Rectal smooth muscle tissue (tissue), 1 donor: Measurements from ENCODE around the gene GPS2.

Experiments used
- H3K27ac ChIP-seq: one replicate; pipeline ENCODE4 v1.7.0; 2013; ENCODE audit warnings: low read depth, low read length, inconsistent platforms
- H3K27me3 ChIP-seq: one replicate; pipeline ENCODE4 v1.7.0; 2013; ENCODE audit warnings: low read length; ENCODE audit not compliant: control insufficient read depth, insufficient read depth
- H3K36me3 ChIP-seq: one replicate; pipeline ENCODE4 v1.7.0; 2013; ENCODE audit warnings: low read length; ENCODE audit not compliant: control insufficient read depth, insufficient read depth
- H3K4me1 ChIP-seq: one replicate; pipeline ENCODE4 v1.7.0; 2013; ENCODE audit warnings: low read length; ENCODE audit not compliant: control insufficient read depth, insufficient read depth
- H3K4me3 ChIP-seq: one replicate; pipeline ENCODE4 v1.7.0; 2013; ENCODE audit warnings: low read length
- H3K9ac ChIP-seq: one replicate; pipeline ENCODE4 v1.7.0; 2013; ENCODE audit warnings: low read length

GPS2 gene

GRCh38 chr17:7314719-7315569 lies at the start of gene GPS2:
Gene GPS2 (minus strand): TSS chr17:7315360. CDS start chr17:7315052, 308 bp downstream.
- peak within 1 kb of the TSS; percentile 92 for H3K9ac ChIP-seq
- peaks cover 13% of the 10 kb centered on the region for H3K4me1 ChIP-seq
- H3K27me3 ChIP-seq, result no peaks in the 10 kb centered on the region
- H3K36me3 ChIP-seq, result peaks cover 42% of the 10 kb centered on the region
- peak within 1 kb of the TSS; percentile 92 for H3K4me3 ChIP-seq
- peak within 1 kb of the TSS; percentile 92 for H3K27ac ChIP-seq

GRCh38 chr17:7363311-7363710 lies 48.2 kb upstream of the GPS2 start:
- Histone ChIP-seq H3K36me3 (no peaks in the 10 kb centered on the region), H3K9ac (no peak overlapping the region), H3K27ac (no peak overlapping the region), H3K27me3 (no peaks in the 10 kb centered on the region), H3K4me1 (no peaks in the 10 kb centered on the region), H3K4me3 (no peak overlapping the region)

GRCh38 chr17:7361906-7362305 lies 46.7 kb upstream of the GPS2 start:
- H3K4me1 ChIP-seq, result no peaks in the 10 kb centered on the region
- H3K27ac ChIP-seq, result no peak overlapping the region
- H3K4me3 ChIP-seq, result no peak overlapping the region
- H3K36me3 ChIP-seq, result no peaks in the 10 kb centered on the region
- H3K9ac ChIP-seq, result no peak overlapping the region
- no peaks in the 10 kb centered on the region for H3K27me3 ChIP-seq

- H3K4me1 ChIP-seq, result peaks cover 4% of the 10 kb centered on the region
- peak overlapping the region; percentile 57 for H3K27ac ChIP-seq
- H3K4me3 ChIP-seq, result no peak overlapping the region
- H3K36me3 ChIP-seq, result no peaks in the 10 kb centered on the region
- no peaks in the 10 kb centered on the region for H3K27me3 ChIP-seq
- H3K9ac ChIP-seq, result no peak overlapping the region
Measured at GRCh38 chr17:7357381-7357780, 42.2 kb upstream of the GPS2 start.

- no peak overlapping the region for H3K4me3 ChIP-seq
- no peaks in the 10 kb centered on the region for H3K36me3 ChIP-seq
- no peak overlapping the region for H3K9ac ChIP-seq
- H3K4me1 ChIP-seq, result peaks cover 4% of the 10 kb centered on the region
- no peaks in the 10 kb centered on the region for H3K27me3 ChIP-seq
- H3K27ac ChIP-seq, result peak overlapping the region; percentile 57
Measured at GRCh38 chr17:7356756-7357155, 41.6 kb upstream of the GPS2 start.

GRCh38 chr17:7356072-7356549 lies 41.0 kb upstream of the GPS2 start:
- H3K27me3 ChIP-seq, result no peaks in the 10 kb centered on the region
- H3K4me1 ChIP-seq, result peaks cover 4% of the 10 kb centered on the region
- peak overlapping the region; percentile 36 for H3K4me3 ChIP-seq
- H3K36me3 ChIP-seq, result no peaks in the 10 kb centered on the region
- H3K9ac ChIP-seq, result no peak overlapping the region
- peak overlapping the region; percentile 15 for H3K27ac ChIP-seq

- Histone ChIP-seq H3K27ac (peak overlapping the region; percentile 15), H3K4me3 (no peak overlapping the region), H3K9ac (no peak overlapping the region), H3K36me3 (no peaks in the 10 kb centered on the region), H3K27me3 (no peaks in the 10 kb centered on the region), H3K4me1 (peaks cover 4% of the 10 kb centered on the region)
Measured at GRCh38 chr17:7355573-7355972, 40.4 kb upstream of the GPS2 start.

GRCh38 chr17:7355053-7355452 lies 39.9 kb upstream of the GPS2 start, which contains the start of gene TMEM95:
Gene TMEM95 (plus strand): TSS chr17:7355156. CDS start chr17:7355205, 49 bp downstream.
- Histone ChIP-seq H3K4me1 (peaks cover 4% of the 10 kb centered on the region), H3K4me3 (peak within 1 kb of the TSS; percentile 36), H3K27me3 (no peaks in the 10 kb centered on the region), H3K9ac (no peak within 1 kb of the TSS), H3K27ac (peak within 1 kb of the TSS; percentile 19), H3K36me3 (no peaks in the 10 kb centered on the region)

GRCh38 chr17:7354262-7354843 lies 39.2 kb upstream of the GPS2 start:
- Histone ChIP-seq H3K4me1 (peaks cover 4% of the 10 kb centered on the region), H3K27me3 (no peaks in the 10 kb centered on the region), H3K36me3 (no peaks in the 10 kb centered on the region), H3K4me3 (no peak overlapping the region), H3K9ac (no peak overlapping the region), H3K27ac (no peak overlapping the region)

GRCh38 chr17:7352910-7353635 lies 37.9 kb upstream of the GPS2 start:
- peaks cover 4% of the 10 kb centered on the region for H3K4me1 ChIP-seq
- H3K27me3 ChIP-seq, result no peaks in the 10 kb centered on the region
- no peak overlapping the region for H3K9ac ChIP-seq
- peak overlapping the region; percentile 98 for H3K27ac ChIP-seq
- H3K4me3 ChIP-seq, result peak overlapping the region; percentile 90
- H3K36me3 ChIP-seq, result no peaks in the 10 kb centered on the region

GRCh38 chr17:7352503-7352889 lies 37.3 kb upstream of the GPS2 start:
- no peaks in the 10 kb centered on the region for H3K36me3 ChIP-seq
- peak overlapping the region; percentile 90 for H3K4me3 ChIP-seq
- H3K27me3 ChIP-seq, result no peaks in the 10 kb centered on the region
- peaks cover 4% of the 10 kb centered on the region for H3K4me1 ChIP-seq
- peak overlapping the region; percentile 98 for H3K27ac ChIP-seq
- H3K9ac ChIP-seq, result peak overlapping the region; percentile 24
